Astrocyte (in vitro differentiated cells and primary cell): Measurements from ENCODE around the gene PTGR1. TPM values are rescaled to one million over a fixed set of nuclear protein-coding genes. Genes with fewer than 3 reads are reported as not detected.

Source experiments
- DNase-seq: peaks from one replicate; pipeline ENCODE4 v3.0.0-alpha.2; 2010; ENCODE audit warnings: low read depth
- FAIRE-seq: peaks from 2 replicates; lab custom pipeline; 2011; peaks lifted over from hg19 to GRCh38; lab: Jason Lieb, UNC
- H2AFZ ChIP-seq: 2 replicates; pipeline ENCODE4 v1.6.0; 2012; ENCODE audit warnings: low read depth, low read length, inconsistent platforms
- H3K27ac ChIP-seq: 2 replicates; pipeline ENCODE4 v1.5.1; 2011; ENCODE audit warnings: low read depth, low read length, inconsistent platforms
- H3K27me3 ChIP-seq: 2 replicates; pipeline ENCODE4 v1.6.0; 2011; ENCODE audit warnings: low read length, inconsistent platforms; ENCODE audit not compliant: insufficient read depth
- H3K36me3 ChIP-seq: 2 replicates; pipeline ENCODE4 v1.5.1; 2011; ENCODE audit warnings: low read length, inconsistent platforms; ENCODE audit not compliant: insufficient read depth
- H3K4me1 ChIP-seq: 2 replicates; pipeline ENCODE4 v1.5.1; 2011; ENCODE audit warnings: low read length, inconsistent platforms; ENCODE audit not compliant: insufficient read depth
- H3K4me2 ChIP-seq: 2 replicates; pipeline ENCODE4 v1.6.0; 2012; ENCODE audit warnings: low read length, inconsistent platforms
- H3K4me3 ChIP-seq: 2 replicates; pipeline ENCODE4 v1.5.1; 2011; ENCODE audit warnings: low read depth, mild to moderate bottlenecking, low read length, inconsistent platforms; ENCODE audit not compliant: insufficient read depth
- H3K79me2 ChIP-seq: 2 replicates; pipeline ENCODE4 v1.6.0; 2012; ENCODE audit warnings: mild to moderate bottlenecking, low read length, inconsistent platforms; ENCODE audit not compliant: insufficient read depth
- H3K9ac ChIP-seq: 2 replicates; pipeline ENCODE4 v1.6.0; 2012; ENCODE audit warnings: mild to moderate bottlenecking, low read length, inconsistent platforms
- H3K9me3 ChIP-seq: 2 replicates; pipeline ENCODE4 v1.5.1; 2012; ENCODE audit warnings: low read depth, mild to moderate bottlenecking, low read length, inconsistent platforms; ENCODE audit not compliant: insufficient read depth
- H4K20me1 ChIP-seq: 2 replicates; pipeline ENCODE4 v1.6.0; 2012; ENCODE audit warnings: low read length, inconsistent platforms; ENCODE audit not compliant: insufficient read depth
- H3K27ac Mint-ChIP-seq: one replicate; pipeline ENCODE4 v1.8.0; 2021; ENCODE audit warnings: mild to moderate bottlenecking, mixed read lengths; ENCODE audit not compliant: unreplicated experiment
- H3K27me3 Mint-ChIP-seq: one replicate; pipeline ENCODE4 v1.8.0; 2021; ENCODE audit warnings: low read depth, mixed read lengths; ENCODE audit not compliant: unreplicated experiment
- H3K36me3 Mint-ChIP-seq: one replicate; pipeline ENCODE4 v1.8.0; 2021; ENCODE audit warnings: low read depth, mixed read lengths; ENCODE audit not compliant: unreplicated experiment
- H3K4me1 Mint-ChIP-seq: one replicate; pipeline ENCODE4 v1.8.0; 2021; ENCODE audit warnings: low read depth, mixed read lengths; ENCODE audit not compliant: unreplicated experiment
- H3K4me3 Mint-ChIP-seq: one replicate; pipeline ENCODE4 v1.8.0; 2021; ENCODE audit warnings: mild to moderate bottlenecking, moderate library complexity, mixed read lengths; ENCODE audit not compliant: unreplicated experiment
- H3K9me3 Mint-ChIP-seq: one replicate; pipeline ENCODE4 v1.8.0; 2021; ENCODE audit warnings: mild to moderate bottlenecking, mixed read lengths; ENCODE audit not compliant: unreplicated experiment
- CTCF ChIP-seq: IDR thresholded peaks from 2 replicates; pipeline ENCODE4 v1.5.1; 2011; ENCODE audit warnings: low read depth, mild to moderate bottlenecking, inconsistent platforms, low read length, moderate library complexity; ENCODE audit not compliant: insufficient read depth
- EZH2 ChIP-seq: IDR thresholded peaks from 2 replicates; pipeline ENCODE4 v1.6.1; 2012; ENCODE audit warnings: mild to moderate bottlenecking, low read length, inconsistent platforms; ENCODE audit not compliant: insufficient read depth
- total RNA-seq: library from RNA; stranded (reverse); gene quantifications from 2 replicates; pipeline ENCODE4 v1.2.1, GENCODE V29; 2021

PTGR1 gene
- total RNA-seq, 1 donor from 2014 or later, result 43.5 TPM

- H2AFZ ChIP-seq, result no peak overlapping the region
- Mint-ChIP-seq H3K27me3 (peaks cover 12% of the 10 kb centered on the region), H3K27ac (no peak overlapping the region), H3K4me1 (no peaks in the 10 kb centered on the region), H3K36me3 (no peaks in the 10 kb centered on the region), H3K9me3 (no peaks in the 10 kb centered on the region), H3K4me3 (no peak overlapping the region)
- H3K4me2 ChIP-seq, result no peak overlapping the region
- H3K36me3 ChIP-seq, result no peaks in the 10 kb centered on the region
- no peaks in the 10 kb centered on the region for H3K9me3 ChIP-seq
- H4K20me1 ChIP-seq, result no peaks in the 10 kb centered on the region
- no peak overlapping the region for H3K4me3 ChIP-seq
- no peaks in the 10 kb centered on the region for H3K79me2 ChIP-seq
- H3K27me3 ChIP-seq, result peaks cover 5% of the 10 kb centered on the region
- H3K9ac ChIP-seq, result no peak overlapping the region
- TF ChIP-seq CTCF, result no peak
- no peak for TF ChIP-seq EZH2
- DNase-seq (no peak), FAIRE-seq (no peak)
- no peak overlapping the region for H3K27ac ChIP-seq
- no peaks in the 10 kb centered on the region for H3K4me1 ChIP-seq
Measured at GRCh38 chr9:111610149-111610548, 10.7 kb upstream of the PTGR1 start.

- Histone ChIP-seq H3K4me1 (no peaks in the 10 kb centered on the region), H3K36me3 (no peaks in the 10 kb centered on the region), H3K9ac (no peak overlapping the region), H2AFZ (no peak overlapping the region), H3K4me3 (no peak overlapping the region), H3K27me3 (no peaks in the 10 kb centered on the region), H3K27ac (no peak overlapping the region), H4K20me1 (no peaks in the 10 kb centered on the region), H3K79me2 (no peaks in the 10 kb centered on the region), H3K4me2 (no peak overlapping the region), H3K9me3 (no peaks in the 10 kb centered on the region)
- H3K27me3 Mint-ChIP-seq, result peaks cover 3% of the 10 kb centered on the region
- no peaks in the 10 kb centered on the region for H3K9me3 Mint-ChIP-seq
- DNase-seq, result no peak
- no peak overlapping the region for H3K27ac Mint-ChIP-seq
- H3K36me3 Mint-ChIP-seq, result no peaks in the 10 kb centered on the region
- TF ChIP-seq EZH2, result no peak
- no peak for FAIRE-seq
- H3K4me1 Mint-ChIP-seq, result no peaks in the 10 kb centered on the region
- no peak overlapping the region for H3K4me3 Mint-ChIP-seq
Measured at GRCh38 chr9:111605041-111605559, 5.7 kb upstream of the PTGR1 start.

- Histone ChIP-seq H3K9ac (no peak overlapping the region), H3K4me2 (peak overlapping the region; percentile 10), H3K27me3 (no peaks in the 10 kb centered on the region), H4K20me1 (no peaks in the 10 kb centered on the region), H3K79me2 (no peaks in the 10 kb centered on the region), H3K27ac (no peak overlapping the region), H3K9me3 (no peaks in the 10 kb centered on the region), H3K4me1 (no peaks in the 10 kb centered on the region), H2AFZ (peak overlapping the region; percentile 55), H3K4me3 (no peak overlapping the region), H3K36me3 (no peaks in the 10 kb centered on the region)
- peaks cover 3% of the 10 kb centered on the region for H3K27me3 Mint-ChIP-seq
- no peaks in the 10 kb centered on the region for H3K36me3 Mint-ChIP-seq
- DNase-seq (no peak), FAIRE-seq (no peak)
- no peak overlapping the region for H3K4me3 Mint-ChIP-seq
- H3K9me3 Mint-ChIP-seq, result no peaks in the 10 kb centered on the region
- H3K4me1 Mint-ChIP-seq, result no peaks in the 10 kb centered on the region
- TF ChIP-seq CTCF, result no peak
- no peak for TF ChIP-seq EZH2
- H3K27ac Mint-ChIP-seq, result no peak overlapping the region
Measured at GRCh38 chr9:111604054-111604615, 4.7 kb upstream of the PTGR1 start.
